Tibial nerve (tissue), 4 donors: Measurements from ENCODE around the gene GLMN.

Source experiments
- EP300 ChIP-seq, 2 donors: sonication (generic); formaldehyde crosslinking; IDR thresholded peaks; one replicate each; pipeline ENCODE4 v1.6.1; 2017; ENCODE audit warnings: antibody characterized with exemption in 2 of 2, mild to moderate bottlenecking in 1 of 2
- TF ChIP-seq, protein P1 (sequence below), 5 experiments: fragments of 200-600 bp in 3 of 5; fragments of 450-650 bp in 2 of 5; sonication (generic) in 3 of 5; IDR thresholded peaks; one replicate each; pipeline ENCODE4 v1.5.1; 2016 to 2019; ENCODE audit warnings: antibody characterized with exemption in 5 of 5, mild to moderate bottlenecking in 3 of 5, moderate library complexity in 2 of 5

GRCh38 chr1:92324784-92325183 is 26.0 kb upstream of the GLMN start:
- TF ChIP-seq, protein P1, sequence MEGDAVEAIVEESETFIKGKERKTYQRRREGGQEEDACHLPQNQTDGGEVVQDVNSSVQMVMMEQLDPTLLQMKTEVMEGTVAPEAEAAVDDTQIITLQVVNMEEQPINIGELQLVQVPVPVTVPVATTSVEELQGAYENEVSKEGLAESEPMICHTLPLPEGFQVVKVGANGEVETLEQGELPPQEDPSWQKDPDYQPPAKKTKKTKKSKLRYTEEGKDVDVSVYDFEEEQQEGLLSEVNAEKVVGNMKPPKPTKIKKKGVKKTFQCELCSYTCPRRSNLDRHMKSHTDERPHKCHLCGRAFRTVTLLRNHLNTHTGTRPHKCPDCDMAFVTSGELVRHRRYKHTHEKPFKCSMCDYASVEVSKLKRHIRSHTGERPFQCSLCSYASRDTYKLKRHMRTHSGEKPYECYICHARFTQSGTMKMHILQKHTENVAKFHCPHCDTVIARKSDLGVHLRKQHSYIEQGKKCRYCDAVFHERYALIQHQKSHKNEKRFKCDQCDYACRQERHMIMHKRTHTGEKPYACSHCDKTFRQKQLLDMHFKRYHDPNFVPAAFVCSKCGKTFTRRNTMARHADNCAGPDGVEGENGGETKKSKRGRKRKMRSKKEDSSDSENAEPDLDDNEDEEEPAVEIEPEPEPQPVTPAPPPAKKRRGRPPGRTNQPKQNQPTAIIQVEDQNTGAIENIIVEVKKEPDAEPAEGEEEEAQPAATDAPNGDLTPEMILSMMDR (IDR thresholded peaks at IDR 0.05), result no peak
- no peak for TF ChIP-seq EP300 (IDR thresholded peaks at IDR 0.05)
